ENCODE data around the gene CEP112. TPM values are rescaled to one million over a fixed set of nuclear protein-coding genes. Genes with fewer than 3 reads are reported as not detected.

The CEP112 gene
- total RNA-seq, 4 donors from 2014 or later: 0.53 to 41.3 (median 5.7) TPM

- no peaks in the 10 kb centered on the region for H3K36me3 ChIP-seq
- no peak overlapping the region for H3K27ac ChIP-seq
- H3K27me3 ChIP-seq: no peaks in the 10 kb centered on the region
- TF ChIP-seq POLR2A (IDR thresholded peaks at IDR 0.05): no peak
- no peak for TF ChIP-seq CTCF (IDR thresholded peaks at IDR 0.05)
- H3K4me1 ChIP-seq: no peaks in the 10 kb centered on the region
- DNase-seq: no peak
- no peaks in the 10 kb centered on the region for H3K9me3 ChIP-seq
- no peak overlapping the region for H3K4me3 ChIP-seq
Measured at GRCh38 chr17:65855245-65855644, 336.7 kb downstream of the CEP112 start.

GRCh38 chr17:65853816-65854215 is 338.1 kb downstream of the CEP112 start:
- H3K36me3 ChIP-seq: no peaks in the 10 kb centered on the region
- no peaks in the 10 kb centered on the region for H3K4me1 ChIP-seq
- no peak overlapping the region for H3K27ac ChIP-seq
- H3K9me3 ChIP-seq: no peaks in the 10 kb centered on the region
- TF ChIP-seq POLR2A (IDR thresholded peaks at IDR 0.05) (no peak), CTCF (IDR thresholded peaks at IDR 0.05) (no peak)
- no peak overlapping the region for H3K4me3 ChIP-seq
- DNase-seq: no peak
- H3K27me3 ChIP-seq: no peaks in the 10 kb centered on the region

GRCh38 chr17:65852911-65853310 is 339.0 kb downstream of the CEP112 start:
- Histone ChIP-seq H3K36me3 (no peaks in the 10 kb centered on the region), H3K4me3 (no peak overlapping the region), H3K9me3 (no peaks in the 10 kb centered on the region), H3K4me1 (no peaks in the 10 kb centered on the region), H3K27ac (no peak overlapping the region), H3K27me3 (no peaks in the 10 kb centered on the region)
- no peak for TF ChIP-seq POLR2A (IDR thresholded peaks at IDR 0.05)
- no peak for TF ChIP-seq CTCF (IDR thresholded peaks at IDR 0.05)
- no peak for DNase-seq

DNA sequence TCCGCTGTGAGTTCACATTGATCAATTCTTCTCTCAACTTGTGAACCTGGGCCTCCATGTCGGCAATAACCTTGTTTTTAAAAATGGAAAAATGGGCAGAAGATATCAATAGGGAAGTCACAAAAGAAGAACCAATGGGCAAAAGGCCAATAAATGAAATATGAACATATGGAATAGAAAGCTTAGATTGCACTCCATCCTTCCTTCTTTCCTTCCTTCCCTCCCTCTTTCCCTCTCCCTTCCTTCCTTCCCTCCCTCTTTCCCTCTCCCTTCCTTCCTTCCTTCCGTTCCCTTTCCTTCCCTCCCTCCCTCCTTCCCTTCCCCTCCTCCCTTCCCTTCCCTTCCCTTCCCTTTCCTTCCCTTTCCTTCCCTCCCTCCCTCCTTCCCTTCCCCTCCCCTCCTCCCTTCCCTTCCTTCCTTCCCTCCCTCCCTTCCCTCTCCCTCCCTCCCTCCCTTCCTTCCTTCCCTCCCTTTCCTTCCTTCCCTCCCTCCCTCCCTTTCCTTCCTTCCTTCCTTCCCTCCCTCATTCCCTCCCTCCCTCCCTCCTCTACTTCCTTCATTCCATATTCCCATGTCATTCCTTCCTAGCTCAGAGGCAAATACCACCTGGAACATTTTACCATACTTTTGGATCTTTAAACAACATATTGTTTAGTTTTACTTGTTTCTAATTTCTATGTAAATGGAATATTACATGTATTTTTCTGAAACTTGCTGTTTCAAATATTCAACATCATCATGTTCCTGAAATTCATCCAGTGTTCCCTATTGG is 339.8 kb downstream of the CEP112 start:
- DNase-seq: no peak
- H3K9me3 ChIP-seq: no peaks in the 10 kb centered on the region
- H3K27ac ChIP-seq: no peak overlapping the region
- no peak for TF ChIP-seq POLR2A (IDR thresholded peaks at IDR 0.05)
- no peak for TF ChIP-seq CTCF (IDR thresholded peaks at IDR 0.05)
- no peaks in the 10 kb centered on the region for H3K4me1 ChIP-seq
- no peak overlapping the region for H3K4me3 ChIP-seq
- H3K27me3 ChIP-seq: no peaks in the 10 kb centered on the region
- H3K36me3 ChIP-seq: no peaks in the 10 kb centered on the region

- Histone ChIP-seq H3K9me3 (no peaks in the 10 kb centered on the region), H3K4me1 (no peaks in the 10 kb centered on the region), H3K4me3 (no peak overlapping the region), H3K27me3 (no peaks in the 10 kb centered on the region), H3K27ac (no peak overlapping the region), H3K36me3 (no peaks in the 10 kb centered on the region)
- TF ChIP-seq CTCF (IDR thresholded peaks at IDR 0.05) (no peak), POLR2A (IDR thresholded peaks at IDR 0.05) (no peak)
- DNase-seq: no peak
Measured at GRCh38 chr17:65850486-65850885, 341.4 kb downstream of the CEP112 start.
